AG04449 (cell line): ENCODE measurements around the gene LIN9.
A peak's percentile ranks its signal among the peaks of the same experiment; 100 is the strongest.

ENCODE experiments used
- CTCF ChIA-PET: fragments of 350-600 bp; formaldehyde crosslinking; extraction: SDS; loops from one replicate; lab custom pipeline; 2021; ENCODE audit warnings: antibody characterized with exemption; lab: Yijun Ruan, JAX
- POLR2A ChIA-PET: fragments of 400-600, 350-600 bp; formaldehyde crosslinking; extraction: SDS; loops from one replicate; lab custom pipeline; 2020; ENCODE audit warnings: antibody characterized with exemption, inconsistent platforms; lab: Yijun Ruan, JAX
- DNase-seq: peaks from one replicate; pipeline ENCODE4 v3.0.0-alpha.2; 2010; ENCODE audit warnings: low read depth, low spot score
- H3K4me3 ChIP-seq: 2 replicates; pipeline ENCODE4 v1.5.1; 2011; ENCODE audit warnings: low read depth, mild to moderate bottlenecking, control low read depth, low read length
- TF ChIP-seq, protein P1 (sequence below): IDR thresholded peaks from one replicate; pipeline ENCODE4 v1.5.1; 2011; ENCODE audit warnings: mild to moderate bottlenecking, moderate library complexity, low read length, control low read depth, inconsistent platforms; ENCODE audit not compliant: insufficient read depth; ENCODE audit errors: missing control alignments

Gene LIN9

DNA sequence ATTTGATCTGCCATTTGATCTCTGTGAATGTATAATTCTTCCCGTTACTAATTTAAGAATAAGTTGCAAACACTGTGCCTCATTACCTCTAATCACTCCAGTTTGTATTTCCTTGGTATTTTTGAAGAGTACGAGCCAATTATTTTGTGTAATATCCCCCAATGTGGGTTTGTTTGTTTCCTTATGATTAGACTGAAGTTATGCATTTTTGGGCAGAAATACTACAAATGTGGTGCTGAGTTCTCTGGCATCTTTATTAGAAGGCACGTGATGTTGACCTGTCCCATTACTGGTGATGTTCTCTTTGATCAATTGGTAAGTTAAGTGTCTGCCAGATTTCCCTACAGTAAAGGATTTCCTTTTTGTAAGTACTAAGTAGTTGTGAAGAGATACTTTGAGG is 75.2 kb downstream of the LIN9 start:
- no peak for DNase-seq
- TF ChIP-seq, protein P1, sequence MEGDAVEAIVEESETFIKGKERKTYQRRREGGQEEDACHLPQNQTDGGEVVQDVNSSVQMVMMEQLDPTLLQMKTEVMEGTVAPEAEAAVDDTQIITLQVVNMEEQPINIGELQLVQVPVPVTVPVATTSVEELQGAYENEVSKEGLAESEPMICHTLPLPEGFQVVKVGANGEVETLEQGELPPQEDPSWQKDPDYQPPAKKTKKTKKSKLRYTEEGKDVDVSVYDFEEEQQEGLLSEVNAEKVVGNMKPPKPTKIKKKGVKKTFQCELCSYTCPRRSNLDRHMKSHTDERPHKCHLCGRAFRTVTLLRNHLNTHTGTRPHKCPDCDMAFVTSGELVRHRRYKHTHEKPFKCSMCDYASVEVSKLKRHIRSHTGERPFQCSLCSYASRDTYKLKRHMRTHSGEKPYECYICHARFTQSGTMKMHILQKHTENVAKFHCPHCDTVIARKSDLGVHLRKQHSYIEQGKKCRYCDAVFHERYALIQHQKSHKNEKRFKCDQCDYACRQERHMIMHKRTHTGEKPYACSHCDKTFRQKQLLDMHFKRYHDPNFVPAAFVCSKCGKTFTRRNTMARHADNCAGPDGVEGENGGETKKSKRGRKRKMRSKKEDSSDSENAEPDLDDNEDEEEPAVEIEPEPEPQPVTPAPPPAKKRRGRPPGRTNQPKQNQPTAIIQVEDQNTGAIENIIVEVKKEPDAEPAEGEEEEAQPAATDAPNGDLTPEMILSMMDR = no peak
- ChIA-PET CTCF (no interaction called here), POLR2A (no interaction called here)
- H3K4me3 ChIP-seq = no peak overlapping the region

DNA sequence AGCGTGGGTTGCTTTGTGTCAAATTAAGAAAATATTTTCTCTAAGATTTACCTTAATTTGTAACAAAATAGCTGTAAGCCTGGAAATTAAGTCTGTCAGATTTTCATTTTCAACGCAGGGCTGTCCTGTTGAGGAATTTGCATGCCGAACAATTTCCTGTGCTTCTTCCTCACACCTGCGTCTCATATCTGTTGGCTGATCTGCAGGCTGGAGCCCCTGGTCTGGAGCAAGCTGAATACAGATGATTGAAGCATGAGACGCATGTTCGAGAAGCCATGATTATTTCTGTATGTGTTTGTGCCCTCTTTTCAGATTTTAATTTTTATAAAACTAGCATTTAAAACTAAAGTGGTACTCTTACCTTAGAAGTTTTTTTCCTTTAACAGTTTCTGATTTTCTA is 75.7 kb downstream of the LIN9 start:
- DNase-seq = no peak
- ChIA-PET CTCF (interaction anchor here (1.0 kb wide), 2 partner anchors 33 to 36 kb away, joined by 3 to 4 read pairs; no protein-coding TSS in a partner anchor), POLR2A (no interaction called here)
- TF ChIP-seq, protein P1 = no peak
- H3K4me3 ChIP-seq = no peak overlapping the region

DNA sequence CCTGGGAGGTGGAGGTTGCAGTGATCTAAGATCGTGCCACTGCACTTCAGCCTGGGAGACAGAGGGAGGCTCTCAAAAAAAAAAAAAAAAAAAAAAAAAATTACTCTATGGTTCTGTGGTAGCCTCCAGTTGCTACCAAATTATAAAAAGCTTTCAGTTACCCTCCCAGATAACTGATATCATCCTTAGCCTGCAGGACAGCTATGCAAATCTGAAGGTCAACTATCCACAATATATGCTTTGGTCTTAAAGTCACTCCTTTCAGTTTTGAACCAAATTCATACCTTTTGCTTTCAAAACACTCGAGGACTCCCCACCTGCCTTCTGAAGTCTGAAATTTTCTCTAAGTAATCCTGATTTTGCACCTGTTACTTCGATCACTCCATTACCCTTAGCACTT is 82.4 kb downstream of the LIN9 start:
- POLR2A ChIA-PET = interaction anchor here (0.7 kb wide), 1 partner anchor 41 kb away, joined by 3 read pairs; no protein-coding TSS in a partner anchor
- TF ChIP-seq, protein P1 = no peak
- H3K4me3 ChIP-seq = no peak overlapping the region
- DNase-seq = no peak
- CTCF ChIA-PET = interaction anchor here (0.8 kb wide), 1 partner anchor 30 kb away, joined by 5 read pairs; no protein-coding TSS in a partner anchor

DNA sequence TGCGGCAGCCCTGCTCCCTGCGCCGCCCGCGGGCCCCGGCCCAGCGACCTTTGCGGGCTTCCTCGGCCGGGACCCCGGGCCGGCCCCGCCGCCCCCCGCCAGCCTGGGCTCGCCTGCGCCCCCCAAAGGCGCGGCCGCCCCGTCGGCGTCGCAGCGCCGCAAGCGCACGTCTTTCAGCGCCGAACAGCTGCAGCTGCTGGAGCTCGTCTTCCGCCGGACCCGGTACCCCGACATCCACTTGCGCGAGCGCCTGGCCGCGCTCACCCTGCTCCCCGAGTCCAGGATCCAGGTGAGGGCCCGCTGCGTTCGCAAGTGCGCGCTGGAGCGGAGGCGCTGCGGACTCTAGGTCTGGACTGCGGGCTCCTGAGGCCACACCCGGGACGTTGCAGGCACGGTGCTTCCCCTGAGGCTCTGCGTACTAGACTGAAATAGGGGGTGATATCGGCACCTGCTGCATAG is 85.1 kb downstream of the LIN9 start:
- ChIA-PET POLR2A (no interaction called here), CTCF (interaction anchor here (1.8 kb wide), 1 partner anchor 98 kb away, joined by 5 read pairs; no protein-coding TSS in a partner anchor)
- TF ChIP-seq, protein P1 = peak; percentile 11
- no peak for DNase-seq
- peak overlapping the region; percentile 56 for H3K4me3 ChIP-seq

DNA sequence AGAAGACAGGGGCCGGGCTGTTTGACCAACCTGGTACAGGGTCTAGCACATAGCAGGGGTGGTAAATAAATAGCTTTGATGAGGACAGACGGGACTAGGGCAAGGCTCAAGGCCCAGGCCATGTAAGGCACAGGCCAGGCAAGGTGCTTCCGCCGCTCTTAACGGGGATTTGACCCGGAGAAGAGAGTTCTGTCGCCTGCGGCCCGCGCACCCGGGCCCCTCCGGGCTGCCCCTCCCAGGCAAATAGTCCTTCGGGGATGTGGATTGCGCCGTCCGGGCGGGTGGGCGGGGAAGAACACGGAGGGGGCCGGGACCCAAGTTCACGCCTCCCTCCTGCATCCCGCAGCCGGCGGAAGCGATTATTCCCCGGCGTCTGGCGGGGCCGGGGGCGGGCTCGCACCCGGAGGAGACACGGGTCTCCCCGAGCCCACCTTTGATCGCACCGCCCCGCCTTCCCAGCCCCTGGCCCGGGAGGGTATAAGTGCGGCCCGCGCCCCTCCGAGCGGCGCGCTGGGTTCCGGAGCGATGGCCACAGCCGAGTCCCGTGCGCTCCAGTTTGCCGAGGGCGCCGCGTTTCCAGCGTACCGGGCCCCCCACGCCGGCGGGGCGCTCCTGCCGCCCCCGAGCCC is 85.7 kb downstream of the LIN9 start, which contains the start of gene MIXL1:
Gene MIXL1 (plus strand): TSS at position 508 of the 629 bp plus-strand sequence. CDS start 18 bp downstream, at position 526.
- peak within 1 kb of the TSS; percentile 56 for H3K4me3 ChIP-seq
- POLR2A ChIA-PET = no interaction called here
- TF ChIP-seq, protein P1 = no peak
- no peak for DNase-seq
- CTCF ChIA-PET = interaction anchor here (1.3 to 1.8 kb wide), 2 partner anchors 12 to 98 kb away, joined by 3 to 5 read pairs; no protein-coding TSS in a partner anchor

DNA sequence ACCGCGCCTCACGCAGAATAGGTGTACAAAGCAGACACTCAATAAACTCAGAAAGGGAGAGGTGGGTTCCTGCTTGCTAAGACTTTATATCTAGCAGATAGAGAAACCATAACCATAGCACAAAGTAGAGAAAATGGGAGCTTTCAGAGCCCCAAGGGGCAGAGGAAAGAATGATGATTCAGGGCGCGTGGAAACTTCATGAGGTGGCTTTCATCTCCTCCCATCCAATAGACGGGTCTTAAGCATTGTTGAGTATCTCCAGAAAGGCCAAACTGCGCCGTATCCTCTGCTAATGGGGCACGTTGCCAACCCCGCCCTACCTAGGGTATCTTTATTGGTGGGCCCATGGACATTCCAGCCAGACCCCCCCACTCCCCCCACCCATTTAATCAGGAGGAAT is 86.3 kb downstream of the LIN9 start:
- H3K4me3 ChIP-seq = no peak overlapping the region
- TF ChIP-seq, protein P1 = no peak
- ChIA-PET CTCF (interaction anchor here (1.0 to 1.3 kb wide), 2 partner anchors 12 to 26 kb away, joined by 3 to 7 read pairs; no protein-coding TSS in a partner anchor), POLR2A (no interaction called here)
- DNase-seq = no peak
